GM19099 (cell line): ENCODE measurements around the gene ZBED4.

Experiments
- POLR2A ChIP-seq: IDR thresholded peaks from 3 replicates; pipeline ENCODE4 v1.6.1; 2011; ENCODE audit warnings: low read depth; ENCODE audit not compliant: insufficient read length; ENCODE audit errors: extremely low read depth

ZBED4 gene

GRCh38 chr22:49910229-49911155 lies 56.8 kb downstream of the ZBED4 start:
- no peak for TF ChIP-seq POLR2A

GRCh38 chr22:49911881-49912625 lies 58.4 kb downstream of the ZBED4 start:
- no peak for TF ChIP-seq POLR2A

GRCh38 chr22:49913026-49913425 lies 59.4 kb downstream of the ZBED4 start:
- TF ChIP-seq POLR2A: no peak

GRCh38 chr22:49913446-49913845 lies 59.8 kb downstream of the ZBED4 start:
- no peak for TF ChIP-seq POLR2A

GRCh38 chr22:49914256-49914655 lies 60.6 kb downstream of the ZBED4 start:
- no peak for TF ChIP-seq POLR2A

GRCh38 chr22:49915610-49916009 lies 62.0 kb downstream of the ZBED4 start:
- TF ChIP-seq POLR2A: no peak

- TF ChIP-seq POLR2A: no peak
These were observed 63.2 kb downstream of the ZBED4 start for GRCh38 chr22:49916831-49917230.

- TF ChIP-seq POLR2A: peak; percentile 76
These were observed 64.6 kb downstream of the ZBED4 start, which contains the start of the genes ALG12 and CRELD2 for GRCh38 chr22:49917974-49918910. ALG12 (minus strand) TSS chr22:49918438; CDS start chr22:49913765, 4,673 bp downstream. CRELD2 (plus strand) TSS chr22:49918634; CDS start chr22:49918770, 136 bp downstream.

GRCh38 chr22:49918911-49919881 lies 65.6 kb downstream of the ZBED4 start:
- no peak for TF ChIP-seq POLR2A

GRCh38 chr22:49920859-49921258 lies 67.2 kb downstream of the ZBED4 start:
- no peak for TF ChIP-seq POLR2A

GRCh38 chr22:49921508-49922278 lies 68.0 kb downstream of the ZBED4 start:
- no peak for TF ChIP-seq POLR2A

- TF ChIP-seq POLR2A: no peak
These were observed 68.8 kb downstream of the ZBED4 start for GRCh38 chr22:49922484-49922883.

- no peak for TF ChIP-seq POLR2A
These were observed 69.3 kb downstream of the ZBED4 start for GRCh38 chr22:49922926-49923325.

GRCh38 chr22:49923445-49923844 lies 69.8 kb downstream of the ZBED4 start:
- TF ChIP-seq POLR2A: no peak
